GM19023 (cell line): ENCODE measurements around the gene PUSL1.

Experiments
- ATAC-seq: cut with Tn5 transposase; IDR thresholded peaks from one replicate; pipeline ENCODE4 v1.9.1; 2021; ENCODE audit warnings: mild to moderate bottlenecking, moderate library complexity; ENCODE audit not compliant: unreplicated experiment

Gene PUSL1

DNA sequence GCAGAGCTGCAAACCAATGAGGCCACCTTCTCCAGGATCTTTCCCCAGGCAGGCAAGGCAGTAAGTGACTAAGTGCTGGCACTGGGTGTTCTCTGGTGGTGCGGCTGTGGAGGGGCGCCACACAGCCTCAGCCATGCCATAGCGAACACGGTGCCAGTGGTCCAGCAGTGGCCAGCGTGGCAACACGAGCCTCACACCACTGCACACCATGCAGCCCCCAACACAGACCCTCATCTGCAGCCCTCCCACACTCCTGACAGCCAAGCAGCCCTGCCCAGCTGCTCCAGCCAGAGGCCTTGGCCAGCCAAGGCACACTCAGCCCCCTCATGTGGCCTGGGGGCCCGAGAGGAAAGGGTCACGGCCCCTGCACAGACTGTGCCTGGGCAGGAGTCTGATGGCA, 13.1 kb downstream of the PUSL1 start:
- ATAC-seq, result no peak

DNA sequence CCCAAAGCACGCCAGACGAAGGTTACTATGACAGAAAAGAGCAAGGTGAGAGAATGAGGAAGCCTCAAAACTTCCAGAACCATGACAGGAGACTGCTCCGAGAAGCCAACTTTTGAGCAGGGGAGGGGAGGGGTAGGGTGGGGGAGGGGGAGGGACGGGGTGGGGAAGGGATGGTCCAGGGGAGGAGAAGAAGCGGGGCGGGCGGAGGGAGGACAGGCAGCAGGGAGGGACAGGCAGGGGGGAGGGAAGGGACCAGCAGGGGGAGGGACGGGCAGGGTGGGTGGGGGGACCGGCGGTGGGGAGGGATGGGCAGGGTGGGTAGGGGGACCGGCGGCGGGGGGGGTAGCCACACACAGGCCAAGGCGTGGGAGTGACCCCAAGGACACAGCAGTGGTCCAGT, 14.0 kb downstream of the PUSL1 start:
- ATAC-seq, result no peak

DNA sequence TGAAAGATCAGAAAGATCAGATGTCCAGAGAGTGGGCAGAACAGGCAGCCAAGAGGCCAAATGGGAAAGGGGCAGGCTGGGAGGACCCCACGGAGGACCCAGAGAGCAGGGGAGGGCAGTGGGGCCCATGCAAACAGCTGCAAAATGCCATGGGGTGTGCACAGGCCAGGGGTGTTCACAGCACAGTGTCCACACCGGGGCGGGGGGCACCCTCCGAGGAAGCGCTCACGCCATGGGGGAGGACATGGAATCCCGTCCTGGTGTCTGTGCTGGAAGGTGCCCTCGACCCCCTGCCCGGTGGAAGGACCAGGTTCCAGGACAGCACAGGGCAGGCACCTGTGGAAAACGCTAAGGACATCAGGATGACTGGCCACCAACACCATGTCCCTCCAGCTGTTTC, 14.6 kb downstream of the PUSL1 start:
- ATAC-seq, result no peak

DNA sequence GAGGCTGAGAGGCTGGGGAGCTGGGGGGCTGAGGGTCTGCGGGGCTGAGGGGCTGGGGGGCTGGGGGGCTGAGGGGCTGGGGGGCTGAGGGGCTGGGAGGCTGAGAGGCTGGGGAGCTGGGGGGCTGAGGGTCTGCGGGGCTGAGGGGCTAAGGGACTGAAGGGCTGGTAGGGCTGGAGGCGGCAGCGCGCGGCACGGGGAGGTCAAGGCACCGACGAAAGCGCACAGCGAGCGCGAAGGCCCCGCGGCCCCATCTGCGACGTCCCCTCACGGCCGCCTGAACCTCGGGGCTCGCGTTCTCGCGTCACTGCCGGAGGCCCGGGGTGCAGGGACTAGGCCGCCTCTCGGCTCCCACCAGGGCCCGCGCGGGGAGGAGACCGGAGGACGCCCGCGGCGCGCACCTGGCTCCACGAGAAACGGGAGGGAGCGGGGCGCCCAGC, 15.7 kb downstream of the PUSL1 start:
- peak; percentile 29 for ATAC-seq

DNA sequence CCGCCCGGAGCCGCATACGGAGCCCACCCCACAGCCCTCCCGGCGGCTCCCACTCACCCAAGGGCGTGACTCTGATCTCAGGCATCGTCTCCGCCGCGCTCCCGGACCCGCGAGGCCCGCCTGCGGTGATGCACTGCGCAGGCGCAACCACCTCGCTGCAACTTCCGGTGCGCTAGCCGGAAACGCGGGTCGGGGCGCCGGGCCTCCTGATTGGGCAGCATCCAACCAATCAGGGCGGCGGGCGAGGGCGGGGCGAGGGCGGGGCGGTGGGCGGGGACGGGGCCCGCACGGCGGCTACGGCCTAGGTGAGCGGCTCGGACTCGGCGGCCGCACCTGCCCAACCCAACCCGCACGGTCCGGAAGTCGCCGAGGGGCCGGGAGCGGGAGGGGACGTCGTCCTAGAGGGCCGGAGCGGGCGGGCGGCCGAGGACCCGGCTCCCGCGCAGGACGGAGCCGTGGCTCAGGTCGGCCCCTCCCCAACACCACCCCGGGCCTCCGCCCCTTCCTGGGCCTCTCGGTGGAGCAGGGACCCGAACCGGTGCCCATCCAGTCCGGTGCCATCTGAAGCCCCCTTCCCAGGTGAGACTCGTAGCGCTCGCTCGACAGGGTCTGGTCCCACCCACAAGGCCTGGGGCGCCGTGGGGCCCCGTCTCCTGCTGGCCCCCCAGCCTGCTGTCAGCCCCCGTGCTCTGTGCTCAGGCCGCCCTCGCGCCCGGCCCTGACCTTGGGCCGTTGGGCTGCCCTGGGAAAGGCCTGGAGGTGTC, 16.3 kb downstream of the PUSL1 start, which contains the start of the genes CPTP and INTS11:
Gene CPTP, plus strand, starts transcription at position 279 of the 764 bp plus-strand sequence. CDS start 2,109 bp downstream, outside the sequence.
Gene INTS11, minus strand, starts transcription at position 137 of the 764 bp plus-strand sequence. Its CDS starts 52 bp downstream, at position 85.
- ATAC-seq, result peak; percentile 71

DNA sequence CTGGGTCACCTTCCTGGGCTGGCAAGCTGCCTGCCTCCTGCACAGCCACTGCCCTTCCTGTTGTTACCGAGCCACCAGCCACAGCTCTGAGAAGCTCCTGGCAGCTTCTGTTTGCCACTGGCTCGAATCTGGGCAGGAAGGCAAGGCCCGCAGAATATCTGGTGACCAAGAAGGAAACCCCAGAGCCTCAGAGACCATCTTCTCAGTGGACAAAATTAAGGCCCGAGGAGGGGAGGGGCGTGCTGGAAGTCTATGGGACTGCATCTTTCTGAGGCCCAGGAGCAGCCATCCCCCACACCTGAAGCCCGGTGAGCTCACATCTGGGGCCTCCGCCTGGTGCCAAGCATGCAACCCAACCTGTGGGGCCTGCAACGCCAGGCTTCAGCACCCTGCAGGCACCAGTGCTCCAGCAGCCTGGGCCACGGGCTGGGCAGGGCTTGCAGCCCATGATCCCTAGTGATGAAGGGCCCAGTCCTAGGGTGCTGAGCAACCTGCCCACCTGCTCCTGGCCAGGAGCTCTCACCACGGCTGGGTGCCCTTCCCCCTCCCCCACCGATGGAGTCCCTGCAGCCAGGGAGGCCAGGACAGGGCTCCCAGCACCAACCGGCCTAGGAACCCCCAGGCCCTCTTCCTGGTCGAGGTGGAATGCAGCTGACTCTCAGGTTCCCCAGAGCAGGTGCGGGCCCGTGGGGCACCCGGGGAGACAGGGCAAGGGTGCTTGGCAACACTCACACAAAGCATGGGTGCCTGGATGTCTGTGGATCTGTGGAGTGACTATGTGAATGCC, 17.1 kb downstream of the PUSL1 start:
- ATAC-seq, result no peak

DNA sequence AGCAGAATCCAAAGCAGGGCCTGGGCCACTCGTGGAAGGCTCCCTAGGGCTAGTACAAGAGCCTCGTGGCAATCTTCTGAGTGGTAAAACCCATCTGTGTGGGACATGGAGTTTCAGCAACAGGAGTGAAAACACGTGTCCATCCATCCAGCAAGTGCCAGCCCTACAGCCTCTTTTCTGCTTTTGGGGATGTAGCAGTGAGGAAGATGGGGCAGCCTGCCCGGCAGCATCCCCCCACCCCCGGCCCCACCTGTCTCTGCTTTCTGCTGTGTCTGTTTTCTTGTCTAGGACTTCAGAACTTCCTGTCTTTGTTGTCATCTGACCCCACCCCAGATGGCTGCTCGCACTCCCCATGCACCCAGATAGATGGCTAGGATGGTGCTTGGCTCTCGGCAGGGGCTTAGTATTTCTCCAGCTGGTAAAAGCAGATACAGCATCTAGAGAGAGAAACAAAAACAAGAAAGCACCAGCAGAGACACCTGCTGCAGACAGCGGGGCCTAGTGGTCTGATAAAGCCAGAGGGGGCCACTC, 17.7 kb downstream of the PUSL1 start:
- no peak for ATAC-seq

DNA sequence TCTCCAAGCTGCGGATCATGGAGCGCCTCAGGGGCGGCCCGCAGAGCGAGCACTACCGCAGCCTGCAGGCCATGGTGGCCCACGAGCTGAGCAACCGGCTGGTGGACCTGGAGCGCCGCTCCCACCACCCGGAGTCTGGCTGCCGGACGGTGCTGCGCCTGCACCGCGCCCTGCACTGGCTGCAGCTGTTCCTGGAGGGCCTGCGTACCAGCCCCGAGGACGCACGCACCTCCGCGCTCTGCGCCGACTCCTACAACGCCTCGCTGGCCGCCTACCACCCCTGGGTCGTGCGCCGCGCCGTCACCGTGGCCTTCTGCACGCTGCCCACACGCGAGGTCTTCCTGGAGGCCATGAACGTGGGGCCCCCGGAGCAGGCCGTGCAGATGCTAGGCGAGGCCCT, 18.9 kb downstream of the PUSL1 start:
- ATAC-seq, result no peak

DNA sequence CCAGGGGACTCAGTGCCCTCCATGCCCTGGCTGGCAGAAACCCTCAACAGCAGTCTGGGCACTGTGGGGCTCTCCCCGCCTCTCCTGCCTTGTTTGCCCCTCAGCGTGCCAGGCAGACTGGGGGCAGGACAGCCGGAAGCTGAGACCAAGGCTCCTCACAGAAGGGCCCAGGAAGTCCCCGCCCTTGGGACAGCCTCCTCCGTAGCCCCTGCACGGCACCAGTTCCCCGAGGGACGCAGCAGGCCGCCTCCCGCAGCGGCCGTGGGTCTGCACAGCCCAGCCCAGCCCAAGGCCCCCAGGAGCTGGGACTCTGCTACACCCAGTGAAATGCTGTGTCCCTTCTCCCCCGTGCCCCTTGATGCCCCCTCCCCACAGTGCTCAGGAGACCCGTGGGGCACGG, 19.9 kb downstream of the PUSL1 start:
- ATAC-seq, result no peak

DNA sequence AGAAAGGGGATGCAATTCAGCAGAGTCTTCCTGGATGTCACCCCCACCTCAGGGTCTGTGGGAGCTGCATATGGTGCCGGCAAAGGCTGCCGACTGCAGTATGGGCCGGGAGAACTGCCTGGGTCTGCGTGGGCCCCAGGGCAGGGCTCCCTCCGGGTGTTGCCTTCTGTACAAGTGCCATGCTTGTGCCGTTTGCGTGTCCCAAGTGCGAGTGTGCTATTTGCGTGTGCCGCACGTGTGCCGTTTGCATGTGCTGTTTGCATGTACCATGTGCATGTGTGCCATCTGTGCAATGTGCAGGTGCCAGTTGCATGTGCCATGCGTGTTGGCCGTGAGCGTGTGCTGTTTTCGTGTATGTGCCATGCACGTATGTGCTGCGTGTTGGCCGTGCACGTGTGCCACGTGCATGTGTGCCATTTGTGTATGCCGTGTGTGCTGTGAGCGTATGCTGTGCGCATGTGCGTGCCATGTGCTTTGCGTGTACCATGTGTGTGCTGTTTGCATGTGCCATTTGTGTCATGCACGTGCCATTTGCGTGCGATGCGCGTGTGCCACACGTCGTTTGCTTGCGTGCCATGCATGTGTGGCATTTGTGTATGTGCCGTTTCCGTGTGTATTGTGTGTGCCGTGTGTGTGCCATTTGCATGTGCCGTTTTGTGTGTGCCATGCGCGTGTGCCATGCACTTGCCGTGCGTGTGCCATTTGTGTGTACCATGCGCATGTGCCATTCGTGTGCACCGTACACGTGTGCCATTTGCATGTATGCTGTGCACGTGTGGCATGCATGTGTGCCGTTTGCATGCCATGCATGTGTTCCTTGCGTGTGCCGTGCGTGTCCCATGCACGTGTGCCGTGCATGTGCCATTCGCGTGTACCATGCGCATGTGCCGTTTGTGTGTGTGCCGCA, 21.2 kb downstream of the PUSL1 start:
- ATAC-seq, result no peak

DNA sequence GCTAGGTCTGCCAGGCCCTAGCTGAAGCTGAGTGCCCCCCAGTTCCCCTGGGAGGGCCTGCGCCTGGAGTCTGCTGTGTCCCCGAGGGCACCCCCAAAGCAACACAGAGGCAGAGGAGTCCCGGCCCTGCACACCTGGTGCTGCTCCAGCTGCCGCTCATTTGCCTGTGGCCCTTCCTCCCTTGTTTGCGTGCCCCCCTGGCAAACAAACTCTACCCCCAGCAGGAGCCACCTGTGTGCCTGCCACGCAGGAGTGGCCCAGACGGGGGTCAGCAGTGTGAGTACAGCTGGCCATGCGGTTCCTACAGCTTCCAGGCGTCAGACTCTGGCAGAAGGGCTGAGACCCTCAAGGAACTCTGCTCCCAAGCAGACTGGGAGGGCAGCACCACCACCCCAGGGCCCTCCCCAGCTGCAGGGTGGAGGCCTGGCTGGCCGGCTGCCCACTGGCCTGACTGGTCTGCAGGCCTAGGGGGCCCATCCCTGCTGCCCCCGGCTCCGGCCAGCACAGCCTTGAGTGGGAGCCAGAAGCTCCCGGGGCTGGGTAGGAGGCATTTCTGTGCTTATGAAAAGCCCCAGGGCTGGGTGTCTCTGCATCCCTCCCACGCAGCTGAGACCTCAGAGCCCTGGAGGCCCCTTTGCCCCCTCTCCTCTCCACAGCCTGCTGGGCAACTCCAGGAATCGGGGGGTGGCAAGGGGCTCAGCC, 22.1 kb downstream of the PUSL1 start:
- ATAC-seq, result no peak

DNA sequence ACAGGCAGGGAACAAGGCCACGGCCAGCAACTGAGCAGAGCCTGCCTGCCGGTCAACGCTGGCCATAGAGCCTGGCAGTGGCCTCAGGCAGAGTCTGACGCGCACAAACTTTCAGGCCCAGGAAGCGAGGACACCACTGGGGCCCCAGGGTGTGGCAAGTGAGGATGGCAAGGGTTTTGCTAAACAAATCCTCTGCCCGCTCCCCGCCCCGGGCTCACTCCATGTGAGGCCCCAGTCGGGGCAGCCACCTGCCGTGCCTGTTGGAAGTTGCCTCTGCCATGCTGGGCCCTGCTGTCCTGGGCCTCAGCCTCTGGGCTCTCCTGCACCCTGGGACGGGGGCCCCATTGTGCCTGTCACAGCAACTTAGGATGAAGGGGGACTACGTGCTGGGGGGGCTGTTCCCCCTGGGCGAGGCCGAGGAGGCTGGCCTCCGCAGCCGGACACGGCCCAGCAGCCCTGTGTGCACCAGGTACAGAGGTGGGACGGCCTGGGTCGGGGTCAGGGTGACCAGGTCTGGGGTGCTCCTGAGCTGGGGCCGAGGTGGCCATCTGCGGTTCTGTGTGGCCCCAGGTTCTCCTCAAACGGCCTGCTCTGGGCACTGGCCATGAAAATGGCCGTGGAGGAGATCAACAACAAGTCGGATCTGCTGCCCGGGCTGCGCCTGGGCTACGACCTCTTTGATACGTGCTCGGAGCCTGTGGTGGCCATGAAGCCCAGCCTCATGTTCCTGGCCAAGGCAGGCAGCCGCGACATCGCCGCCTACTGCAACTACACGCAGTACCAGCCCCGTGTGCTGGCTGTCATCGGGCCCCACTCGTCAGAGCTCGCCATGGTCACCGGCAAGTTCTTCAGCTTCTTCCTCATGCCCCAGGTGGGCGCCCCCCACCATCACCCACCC, 22.9 kb downstream of the PUSL1 start, which contains the start of gene TAS1R3:
Gene TAS1R3, plus strand, starts transcription at position 213 of the 898 bp plus-strand sequence. Its CDS starts 66 bp downstream, at position 279.
- no peak for ATAC-seq

DNA sequence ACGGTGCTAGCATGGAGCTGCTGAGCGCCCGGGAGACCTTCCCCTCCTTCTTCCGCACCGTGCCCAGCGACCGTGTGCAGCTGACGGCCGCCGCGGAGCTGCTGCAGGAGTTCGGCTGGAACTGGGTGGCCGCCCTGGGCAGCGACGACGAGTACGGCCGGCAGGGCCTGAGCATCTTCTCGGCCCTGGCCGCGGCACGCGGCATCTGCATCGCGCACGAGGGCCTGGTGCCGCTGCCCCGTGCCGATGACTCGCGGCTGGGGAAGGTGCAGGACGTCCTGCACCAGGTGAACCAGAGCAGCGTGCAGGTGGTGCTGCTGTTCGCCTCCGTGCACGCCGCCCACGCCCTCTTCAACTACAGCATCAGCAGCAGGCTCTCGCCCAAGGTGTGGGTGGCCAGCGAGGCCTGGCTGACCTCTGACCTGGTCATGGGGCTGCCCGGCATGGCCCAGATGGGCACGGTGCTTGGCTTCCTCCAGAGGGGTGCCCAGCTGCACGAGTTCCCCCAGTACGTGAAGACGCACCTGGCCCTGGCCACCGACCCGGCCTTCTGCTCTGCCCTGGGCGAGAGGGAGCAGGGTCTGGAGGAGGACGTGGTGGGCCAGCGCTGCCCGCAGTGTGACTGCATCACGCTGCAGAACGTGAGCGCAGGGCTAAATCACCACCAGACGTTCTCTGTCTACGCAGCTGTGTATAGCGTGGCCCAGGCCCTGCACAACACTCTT, 23.8 kb downstream of the PUSL1 start:
- ATAC-seq, result no peak

DNA sequence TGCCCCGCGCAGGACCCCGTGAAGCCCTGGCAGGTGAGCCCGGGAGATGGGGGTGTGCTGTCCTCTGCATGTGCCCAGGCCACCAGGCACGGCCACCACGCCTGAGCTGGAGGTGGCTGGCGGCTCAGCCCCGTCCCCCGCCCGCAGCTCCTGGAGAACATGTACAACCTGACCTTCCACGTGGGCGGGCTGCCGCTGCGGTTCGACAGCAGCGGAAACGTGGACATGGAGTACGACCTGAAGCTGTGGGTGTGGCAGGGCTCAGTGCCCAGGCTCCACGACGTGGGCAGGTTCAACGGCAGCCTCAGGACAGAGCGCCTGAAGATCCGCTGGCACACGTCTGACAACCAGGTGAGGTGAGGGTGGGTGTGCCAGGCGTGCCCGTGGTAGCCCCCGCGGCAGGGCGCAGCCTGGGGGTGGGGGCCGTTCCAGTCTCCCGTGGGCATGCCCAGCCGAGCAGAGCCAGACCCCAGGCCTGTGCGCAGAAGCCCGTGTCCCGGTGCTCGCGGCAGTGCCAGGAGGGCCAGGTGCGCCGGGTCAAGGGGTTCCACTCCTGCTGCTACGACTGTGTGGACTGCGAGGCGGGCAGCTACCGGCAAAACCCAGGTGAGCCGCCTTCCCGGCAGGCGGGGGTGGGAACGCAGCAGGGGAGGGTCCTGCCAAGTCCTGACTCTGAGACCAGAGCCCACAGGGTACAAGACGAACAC, 24.5 kb downstream of the PUSL1 start:
- ATAC-seq, result no peak

DNA sequence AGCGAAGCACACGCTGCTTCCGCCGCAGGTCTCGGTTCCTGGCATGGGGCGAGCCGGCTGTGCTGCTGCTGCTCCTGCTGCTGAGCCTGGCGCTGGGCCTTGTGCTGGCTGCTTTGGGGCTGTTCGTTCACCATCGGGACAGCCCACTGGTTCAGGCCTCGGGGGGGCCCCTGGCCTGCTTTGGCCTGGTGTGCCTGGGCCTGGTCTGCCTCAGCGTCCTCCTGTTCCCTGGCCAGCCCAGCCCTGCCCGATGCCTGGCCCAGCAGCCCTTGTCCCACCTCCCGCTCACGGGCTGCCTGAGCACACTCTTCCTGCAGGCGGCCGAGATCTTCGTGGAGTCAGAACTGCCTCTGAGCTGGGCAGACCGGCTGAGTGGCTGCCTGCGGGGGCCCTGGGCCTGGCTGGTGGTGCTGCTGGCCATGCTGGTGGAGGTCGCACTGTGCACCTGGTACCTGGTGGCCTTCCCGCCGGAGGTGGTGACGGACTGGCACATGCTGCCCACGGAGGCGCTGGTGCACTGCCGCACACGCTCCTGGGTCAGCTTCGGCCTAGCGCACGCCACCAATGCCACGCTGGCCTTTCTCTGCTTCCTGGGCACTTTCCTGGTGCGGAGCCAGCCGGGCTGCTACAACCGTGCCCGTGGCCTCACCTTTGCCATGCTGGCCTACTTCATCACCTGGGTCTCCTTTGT, 25.3 kb downstream of the PUSL1 start:
- no peak for ATAC-seq

DNA sequence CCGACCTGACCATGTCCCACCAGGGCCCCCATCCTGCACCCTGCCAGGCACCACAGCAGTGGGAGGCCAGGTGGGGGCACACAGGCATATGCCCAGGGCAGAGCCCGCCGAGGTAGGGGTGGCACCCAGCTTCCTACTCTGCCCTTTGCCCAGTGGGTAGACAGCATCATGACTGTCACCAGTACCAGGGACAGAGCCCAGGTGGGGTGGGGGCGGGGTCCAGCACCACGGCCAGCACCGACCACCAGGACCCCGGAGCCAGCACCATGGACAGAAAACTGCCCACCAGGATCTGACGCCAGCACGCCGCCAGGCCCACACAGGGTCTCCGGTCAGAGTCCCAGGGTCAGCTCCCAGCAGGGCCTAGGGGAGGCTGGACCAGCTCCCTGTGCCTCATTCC, 26.4 kb downstream of the PUSL1 start:
- ATAC-seq, result no peak

DNA sequence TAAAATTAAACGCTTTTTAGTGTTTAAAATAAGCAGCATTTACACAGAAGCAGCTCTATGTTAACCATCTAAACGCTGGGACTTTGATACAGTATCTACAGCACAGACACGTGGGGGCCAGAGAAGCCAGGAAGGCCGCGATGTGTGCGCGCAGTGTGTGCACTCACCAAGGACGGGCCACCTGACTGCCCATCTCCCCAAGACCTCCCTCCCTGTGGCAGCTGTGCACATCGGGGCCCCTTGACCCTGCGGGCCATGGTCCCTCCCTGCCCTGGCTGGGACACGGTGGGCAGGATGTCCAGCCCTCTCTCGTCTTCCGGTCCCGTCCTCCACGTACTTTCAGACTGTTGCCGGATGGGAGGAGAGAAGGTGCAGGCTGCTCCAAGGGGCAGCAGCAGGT, 26.9 kb downstream of the PUSL1 start:
- ATAC-seq, result no peak
